ENCODE measurements around the gene AGPAT3.

GRCh38 chr21:44012474-44013379 lies 147.7 kb downstream of the AGPAT3 start:
- TF ChIP-seq CTCF (IDR thresholded peaks at IDR 0.05) = no peak
- TF ChIP-seq POLR2A (IDR thresholded peaks at IDR 0.05) = no peak
- TF ChIP-seq EP300 (IDR thresholded peaks at IDR 0.05) = no peak

Data from ovary (tissue), 3 donors.